ENCODE data around the gene MICAL3.
A peak's percentile ranks its signal among the peaks of the same experiment; 100 is the strongest.
"Not testable (repeated sequence)": the region's sequence is repeated elsewhere in the genome, so short reads cannot be mapped to it uniquely, and the experiment has no call there.

MICAL3 gene

DNA sequence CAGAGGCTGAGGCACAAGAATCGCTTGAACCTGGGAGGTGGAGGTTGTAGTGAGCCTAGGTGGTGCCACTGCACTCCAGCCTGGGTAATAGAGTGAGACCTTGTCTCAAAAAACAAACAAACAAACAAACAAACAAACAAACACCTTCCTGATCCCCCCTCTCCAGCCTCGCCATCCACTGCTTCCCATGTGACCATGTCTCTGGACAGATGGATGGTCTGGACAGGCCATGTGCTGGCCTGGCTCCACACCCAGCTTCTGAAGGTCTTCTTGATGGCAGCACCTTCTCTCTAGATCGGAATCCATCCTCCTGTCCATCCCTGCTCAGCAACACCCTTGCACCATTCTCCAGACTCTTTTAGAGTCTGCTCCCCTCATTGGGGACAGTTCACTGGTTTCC is 42.8 kb upstream of the MICAL3 start:
- Histone ChIP-seq H3K4me2 (ENCODE audit: low read length) (no peak overlapping the region), H2BK15ac (replicated peaks; ENCODE audit: low read depth) (no peak overlapping the region), H3K4me1 (ENCODE audit: control insufficient read depth, low read depth, low read length) (no peaks in the 10 kb centered on the region), H2BK5ac (ENCODE audit: low read length) (no peak overlapping the region), H4K8ac (ENCODE audit: low read depth, low read length) (no peak overlapping the region), H3K36me3 (ENCODE audit: control insufficient read depth, insufficient read depth, low read length) (no peaks in the 10 kb centered on the region), H3K4me3 (ENCODE audit: low read length) (no peak overlapping the region), H2AK5ac (ENCODE audit: low read length) (no peak overlapping the region), H3K27me3 (ENCODE audit: insufficient read depth, low read length, poor library complexity) (no peaks in the 10 kb centered on the region), H3K27ac (ENCODE audit: low read depth, low read length) (no peak overlapping the region), H4K5ac (ENCODE audit: low read length) (no peak overlapping the region), H3K4ac (ENCODE audit: low read depth, low read length) (no peak overlapping the region), H3K79me1 (ENCODE audit: low read length) (no peaks in the 10 kb centered on the region), H2BK120ac (ENCODE audit: low read depth, low read length) (no peak overlapping the region), H3K79me2 (ENCODE audit: control insufficient read depth, insufficient read depth, low read length) (no peaks in the 10 kb centered on the region), H3K56ac (ENCODE audit: low read length) (no peak overlapping the region), H3K9ac (ENCODE audit: low read length) (no peak overlapping the region), H3K23ac (ENCODE audit: low read length) (no peak overlapping the region), H3K18ac (ENCODE audit: low read length) (no peak overlapping the region)
- DNase-seq: no peak
- no CpG with 5 or more reads among the region's 3 CpGs for WGBS (ENCODE audit: extremely low coverage, insufficient coverage, low lambda C conversion rate)

DNA sequence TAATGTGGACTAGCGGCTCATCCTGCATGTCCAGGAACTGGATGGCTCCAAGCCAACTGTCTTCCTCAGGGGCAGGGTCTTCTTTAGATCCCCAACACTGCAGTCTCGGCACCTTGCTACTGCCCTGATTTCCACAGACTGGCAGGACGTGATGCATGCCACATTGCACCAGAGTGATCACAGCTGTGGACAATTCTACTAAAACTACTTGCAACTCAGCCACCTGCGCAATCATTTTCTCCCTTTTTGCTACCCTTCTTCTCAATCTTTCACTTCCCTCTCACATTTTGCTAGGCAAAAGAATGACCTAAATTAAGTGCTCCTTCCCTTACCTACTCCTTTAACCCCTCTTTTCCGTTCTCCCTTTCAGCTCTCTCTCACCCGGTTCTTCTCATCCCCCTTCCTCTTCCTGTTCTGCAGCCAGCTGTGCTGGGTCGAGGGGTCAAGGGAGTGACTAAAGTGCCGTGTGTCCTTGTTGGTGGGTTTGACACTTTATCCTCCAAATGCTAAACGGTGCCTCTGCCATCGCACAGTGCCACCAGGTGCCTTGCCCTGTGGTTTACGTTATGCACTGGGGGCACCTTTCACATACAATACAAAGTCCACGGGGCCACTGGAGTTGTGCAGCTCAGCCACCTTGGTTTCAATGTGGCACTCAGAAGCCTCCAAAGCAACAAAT is 42.0 kb upstream of the MICAL3 start:
- Histone ChIP-seq H3K79me2 (ENCODE audit: control insufficient read depth, insufficient read depth, low read length) (no peaks in the 10 kb centered on the region), H2BK120ac (ENCODE audit: low read depth, low read length) (no peak overlapping the region), H3K4me3 (ENCODE audit: low read length) (no peak overlapping the region), H3K4ac (ENCODE audit: low read depth, low read length) (no peak overlapping the region), H3K27ac (ENCODE audit: low read depth, low read length) (no peak overlapping the region), H2BK5ac (ENCODE audit: low read length) (no peak overlapping the region), H3K79me1 (ENCODE audit: low read length) (no peaks in the 10 kb centered on the region), H2BK15ac (replicated peaks; ENCODE audit: low read depth) (no peak overlapping the region), H2AK5ac (ENCODE audit: low read length) (no peak overlapping the region), H3K27me3 (ENCODE audit: insufficient read depth, low read length, poor library complexity) (no peaks in the 10 kb centered on the region), H3K4me1 (ENCODE audit: control insufficient read depth, low read depth, low read length) (no peaks in the 10 kb centered on the region), H3K56ac (ENCODE audit: low read length) (peak overlapping the region; percentile 7), H4K8ac (ENCODE audit: low read depth, low read length) (no peak overlapping the region), H3K18ac (ENCODE audit: low read length) (no peak overlapping the region), H4K5ac (ENCODE audit: low read length) (no peak overlapping the region), H3K23ac (ENCODE audit: low read length) (no peak overlapping the region), H3K4me2 (ENCODE audit: low read length) (no peak overlapping the region), H3K36me3 (ENCODE audit: control insufficient read depth, insufficient read depth, low read length) (no peaks in the 10 kb centered on the region), H3K9ac (ENCODE audit: low read length) (no peak overlapping the region)
- WGBS (ENCODE audit: extremely low coverage, insufficient coverage, low lambda C conversion rate): 100% methylated on average over 1 of the region's 12 CpGs
- DNase-seq: no peak

GRCh38 chr22:18065256-18065655 is 40.9 kb upstream of the MICAL3 start:
- Histone ChIP-seq H3K18ac (ENCODE audit: low read length) (no peak overlapping the region), H3K23ac (ENCODE audit: low read length) (no peak overlapping the region), H3K4ac (ENCODE audit: low read depth, low read length) (no peak overlapping the region), H3K79me2 (ENCODE audit: control insufficient read depth, insufficient read depth, low read length) (no peaks in the 10 kb centered on the region), H2BK120ac (ENCODE audit: low read depth, low read length) (no peak overlapping the region), H3K36me3 (ENCODE audit: control insufficient read depth, insufficient read depth, low read length) (no peaks in the 10 kb centered on the region), H3K56ac (ENCODE audit: low read length) (no peak overlapping the region), H4K5ac (ENCODE audit: low read length) (no peak overlapping the region), H3K4me2 (ENCODE audit: low read length) (no peak overlapping the region), H2BK15ac (replicated peaks; ENCODE audit: low read depth) (no peak overlapping the region), H4K8ac (ENCODE audit: low read depth, low read length) (no peak overlapping the region), H3K27me3 (ENCODE audit: insufficient read depth, low read length, poor library complexity) (no peaks in the 10 kb centered on the region), H2AK5ac (ENCODE audit: low read length) (no peak overlapping the region), H3K27ac (ENCODE audit: low read depth, low read length) (no peak overlapping the region), H3K9ac (ENCODE audit: low read length) (no peak overlapping the region), H3K4me3 (ENCODE audit: low read length) (no peak overlapping the region), H3K79me1 (ENCODE audit: low read length) (no peaks in the 10 kb centered on the region), H2BK5ac (ENCODE audit: low read length) (no peak overlapping the region), H3K4me1 (ENCODE audit: control insufficient read depth, low read depth, low read length) (no peaks in the 10 kb centered on the region)
- DNase-seq: peak; percentile 30
- WGBS (ENCODE audit: extremely low coverage, insufficient coverage, low lambda C conversion rate): no CpG with 5 or more reads among the region's 9 CpGs

GRCh38 chr22:18064636-18065035 is 40.3 kb upstream of the MICAL3 start:
- DNase-seq: no peak
- WGBS (ENCODE audit: extremely low coverage, insufficient coverage, low lambda C conversion rate): no CpG with 5 or more reads among the region's 7 CpGs
- no peak overlapping the region for H2BK120ac ChIP-seq (ENCODE audit: low read depth, low read length)
- no peak overlapping the region for H3K27ac ChIP-seq (ENCODE audit: low read depth, low read length)
- no peak overlapping the region for H3K18ac ChIP-seq (ENCODE audit: low read length)
- H2AK5ac ChIP-seq (ENCODE audit: low read length): no peak overlapping the region
- H3K4me2 ChIP-seq (ENCODE audit: low read length): no peak overlapping the region
- H3K56ac ChIP-seq (ENCODE audit: low read length): no peak overlapping the region
- no peak overlapping the region for H3K9ac ChIP-seq (ENCODE audit: low read length)
- no peak overlapping the region for H3K4ac ChIP-seq (ENCODE audit: low read depth, low read length)
- no peak overlapping the region for H3K23ac ChIP-seq (ENCODE audit: low read length)
- no peak overlapping the region for H4K5ac ChIP-seq (ENCODE audit: low read length)
- H2BK15ac ChIP-seq (replicated peaks; ENCODE audit: low read depth): no peak overlapping the region
- H3K79me1 ChIP-seq (ENCODE audit: low read length): no peaks in the 10 kb centered on the region
- no peak overlapping the region for H2BK5ac ChIP-seq (ENCODE audit: low read length)
- no peak overlapping the region for H3K4me3 ChIP-seq (ENCODE audit: low read length)
- H3K4me1 ChIP-seq (ENCODE audit: control insufficient read depth, low read depth, low read length): no peaks in the 10 kb centered on the region
- no peaks in the 10 kb centered on the region for H3K79me2 ChIP-seq (ENCODE audit: control insufficient read depth, insufficient read depth, low read length)
- no peaks in the 10 kb centered on the region for H3K27me3 ChIP-seq (ENCODE audit: insufficient read depth, low read length, poor library complexity)
- no peak overlapping the region for H4K8ac ChIP-seq (ENCODE audit: low read depth, low read length)
- no peaks in the 10 kb centered on the region for H3K36me3 ChIP-seq (ENCODE audit: control insufficient read depth, insufficient read depth, low read length)

DNA sequence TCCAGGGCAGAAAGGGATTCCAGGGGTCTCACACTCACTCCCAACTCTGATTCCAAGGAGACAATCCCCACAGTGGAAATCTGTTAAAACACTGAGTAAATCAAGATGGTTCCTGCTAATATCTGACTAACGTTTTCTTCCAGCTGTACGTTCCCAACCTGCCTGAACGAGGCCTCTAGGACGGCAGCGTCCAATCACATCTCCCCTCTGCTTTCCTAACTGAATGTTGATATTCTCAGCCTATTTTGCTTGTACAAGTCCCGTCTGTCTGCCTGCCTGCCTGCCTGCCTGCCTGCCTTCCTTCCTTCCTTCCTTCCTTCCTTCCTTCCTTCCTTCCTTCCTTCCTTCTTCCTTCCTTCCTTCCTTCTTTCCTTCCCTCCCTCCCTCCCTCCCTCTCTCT is 39.4 kb upstream of the MICAL3 start:
- H2BK120ac ChIP-seq (ENCODE audit: low read depth, low read length): not testable (repeated sequence)

GRCh38 chr22:18063306-18063705 is 38.9 kb upstream of the MICAL3 start:
- H3K4me1 ChIP-seq (ENCODE audit: control insufficient read depth, low read depth, low read length): no peaks in the 10 kb centered on the region
- H3K4me2 ChIP-seq (ENCODE audit: low read length): no peak overlapping the region
- H3K18ac ChIP-seq (ENCODE audit: low read length): no peak overlapping the region
- no peak overlapping the region for H2AK5ac ChIP-seq (ENCODE audit: low read length)
- no peak overlapping the region for H2BK120ac ChIP-seq (ENCODE audit: low read depth, low read length)
- H3K9ac ChIP-seq (ENCODE audit: low read length): no peak overlapping the region
- H3K4ac ChIP-seq (ENCODE audit: low read depth, low read length): no peak overlapping the region
- H3K56ac ChIP-seq (ENCODE audit: low read length): no peak overlapping the region
- H4K5ac ChIP-seq (ENCODE audit: low read length): no peak overlapping the region
- H3K79me2 ChIP-seq (ENCODE audit: control insufficient read depth, insufficient read depth, low read length): no peaks in the 10 kb centered on the region
- WGBS (ENCODE audit: extremely low coverage, insufficient coverage, low lambda C conversion rate): no CpG with 5 or more reads among the region's 7 CpGs
- no peak overlapping the region for H4K8ac ChIP-seq (ENCODE audit: low read depth, low read length)
- H3K27me3 ChIP-seq (ENCODE audit: insufficient read depth, low read length, poor library complexity): no peaks in the 10 kb centered on the region
- no peak overlapping the region for H2BK15ac ChIP-seq (replicated peaks; ENCODE audit: low read depth)
- H3K27ac ChIP-seq (ENCODE audit: low read depth, low read length): no peak overlapping the region
- DNase-seq: no peak
- no peak overlapping the region for H2BK5ac ChIP-seq (ENCODE audit: low read length)
- H3K36me3 ChIP-seq (ENCODE audit: control insufficient read depth, insufficient read depth, low read length): no peaks in the 10 kb centered on the region
- H3K23ac ChIP-seq (ENCODE audit: low read length): no peak overlapping the region
- no peaks in the 10 kb centered on the region for H3K79me1 ChIP-seq (ENCODE audit: low read length)
- no peak overlapping the region for H3K4me3 ChIP-seq (ENCODE audit: low read length)

More for the DNA sequence above, 39.4 kb upstream of the MICAL3 start:
- not testable (repeated sequence) for DNase-seq; H3K18ac ChIP-seq (ENCODE audit: low read length); H3K9ac ChIP-seq (ENCODE audit: low read length); H3K4me2 ChIP-seq (ENCODE audit: low read length); H4K8ac ChIP-seq (ENCODE audit: low read depth, low read length); H4K5ac ChIP-seq (ENCODE audit: low read length); H3K4ac ChIP-seq (ENCODE audit: low read depth, low read length); H3K36me3 ChIP-seq (ENCODE audit: control insufficient read depth, insufficient read depth, low read length); H3K79me2 ChIP-seq (ENCODE audit: control insufficient read depth, insufficient read depth, low read length); H2BK5ac ChIP-seq (ENCODE audit: low read length); H2AK5ac ChIP-seq (ENCODE audit: low read length); H3K23ac ChIP-seq (ENCODE audit: low read length); H2BK15ac ChIP-seq (replicated peaks; ENCODE audit: low read depth); H3K56ac ChIP-seq (ENCODE audit: low read length); H3K79me1 ChIP-seq (ENCODE audit: low read length); H3K4me1 ChIP-seq (ENCODE audit: control insufficient read depth, low read depth, low read length); H3K27me3 ChIP-seq (ENCODE audit: insufficient read depth, low read length, poor library complexity); H3K27ac ChIP-seq (ENCODE audit: low read depth, low read length); H3K4me3 ChIP-seq (ENCODE audit: low read length)
- WGBS (ENCODE audit: extremely low coverage, insufficient coverage, low lambda C conversion rate): no CpG with 5 or more reads among the region's 6 CpGs

Measured in mesendoderm (in vitro differentiated cells).